GM23248 (cell line): ENCODE data around the gene ATAD5. TPM values are rescaled to one million over a fixed set of nuclear protein-coding genes. Genes with fewer than 3 reads are reported as not detected.

ENCODE experiments used
- DNase-seq: peaks from one replicate; pipeline ENCODE4 v3.0.0-alpha.2; 2015
- H2AFZ ChIP-seq: fragments of 200-600 bp; sonication (generic); 2 replicates; pipeline ENCODE4 v1.6.1; 2016; ENCODE audit warnings: antibody characterized with exemption
- H3F3A ChIP-seq: fragments of 200-600 bp; sonication (generic); 2 replicates; pipeline ENCODE4 v1.6.1; 2016; ENCODE audit warnings: mild to moderate bottlenecking, antibody characterized with exemption, mixed run types; ENCODE audit not compliant: insufficient read depth
- H3K27ac ChIP-seq: fragments of 200-600 bp; sonication (generic); 2 replicates; pipeline ENCODE4 v1.5.1; 2016; ENCODE audit warnings: mild to moderate bottlenecking
- H3K27me3 ChIP-seq: fragments of 200-600 bp; sonication (generic); replicated peaks from 2 replicates; pipeline ENCODE4 v1.6.1; 2016; ENCODE audit warnings: mild to moderate bottlenecking; ENCODE audit not compliant: insufficient read depth
- H3K36me3 ChIP-seq: fragments of 200-600 bp; sonication (generic); 2 replicates; pipeline ENCODE4 v1.6.1; 2016; ENCODE audit warnings: low read depth, mild to moderate bottlenecking
- H3K4me1 ChIP-seq: fragments of 200-600 bp; sonication (generic); 2 replicates; pipeline ENCODE4 v1.6.1; 2016; ENCODE audit warnings: mild to moderate bottlenecking; ENCODE audit not compliant: insufficient read depth
- H3K4me2 ChIP-seq: fragments of 200-600 bp; sonication (generic); one replicate; pipeline ENCODE4 v1.6.1; 2016; ENCODE audit warnings: mild to moderate bottlenecking; ENCODE audit not compliant: unreplicated experiment
- H3K4me3 ChIP-seq: fragments of 200-600 bp; sonication (generic); 2 replicates; pipeline ENCODE4 v1.5.1; 2016; ENCODE audit warnings: mild to moderate bottlenecking
- H3K79me2 ChIP-seq: fragments of 200-600 bp; sonication (generic); 2 replicates; pipeline ENCODE4 v1.6.1; 2016; ENCODE audit warnings: mild to moderate bottlenecking; ENCODE audit not compliant: insufficient read depth
- H3K9ac ChIP-seq: fragments of 200-600 bp; sonication (generic); 2 replicates; pipeline ENCODE4 v1.6.1; 2016; ENCODE audit warnings: mild to moderate bottlenecking
- H3K9me2 ChIP-seq: fragments of 200-600 bp; sonication (generic); 2 replicates; pipeline ENCODE4 v1.6.1; 2016; ENCODE audit warnings: mixed run types, mild to moderate bottlenecking, moderate library complexity; ENCODE audit not compliant: insufficient read depth
- H3K9me3 ChIP-seq: fragments of 200-600 bp; sonication (generic); one replicate; pipeline ENCODE4 v1.6.1; 2017; ENCODE audit warnings: low read depth
- H4K20me1 ChIP-seq: fragments of 200-600 bp; sonication (generic); 2 replicates; pipeline ENCODE4 v1.6.0; 2016; ENCODE audit not compliant: insufficient read depth
- EZH2 ChIP-seq: fragments of 200-600 bp; sonication (generic); IDR thresholded peaks from 2 replicates; pipeline ENCODE4 v1.6.1; 2018; ENCODE audit warnings: antibody characterized with exemption, mild to moderate bottlenecking; ENCODE audit not compliant: insufficient read depth, poor library complexity, severe bottlenecking
- EZH2phosphoT487 ChIP-seq: fragments of 200-600 bp; sonication (generic); IDR thresholded peaks from 2 replicates; pipeline ENCODE4 v1.6.1; 2018; ENCODE audit warnings: antibody characterized with exemption, moderate library complexity, mild to moderate bottlenecking, low read depth; ENCODE audit not compliant: insufficient read depth
- WGBS, 2 experiments: methylation state at CpG; one replicate each; pipeline ENCODE4 v1.1.6; 2015 to 2017; ENCODE audit warnings: low lambda C conversion rate in 2 of 2, low coverage in 1 of 2; ENCODE audit errors: missing lambda C conversion rate in 2 of 2; 5-methylcytosine and 5-hydroxymethylcytosine counted together
- in situ Hi-C: fragments of 300-500 bp; cut with MboI; formaldehyde crosslinking; loops from 2 replicates; pipeline ENCODE4 v1.15.0; 2020
- polyA plus RNA-seq: library from polyadenylated mRNA; unstranded; fragments of >200 nt; fragmentation: Nextera tagmentation; extraction: Ambion mirVana; gene quantifications from 2 replicates; pipeline ENCODE4 v1.2.1, GENCODE V29; 2016
- total RNA-seq: library from RNA; depleted of rRNA; stranded (reverse); fragments of >200 nt; shearing (Covaris generic); gene quantifications from 2 replicates; pipeline ENCODE4 v1.2.3, GENCODE V29; 2014

ATAD5 gene
- total and polyA plus RNA-seq, 2 experiments from 2014 or later: 1.1 to 1.8 TPM

DNA sequence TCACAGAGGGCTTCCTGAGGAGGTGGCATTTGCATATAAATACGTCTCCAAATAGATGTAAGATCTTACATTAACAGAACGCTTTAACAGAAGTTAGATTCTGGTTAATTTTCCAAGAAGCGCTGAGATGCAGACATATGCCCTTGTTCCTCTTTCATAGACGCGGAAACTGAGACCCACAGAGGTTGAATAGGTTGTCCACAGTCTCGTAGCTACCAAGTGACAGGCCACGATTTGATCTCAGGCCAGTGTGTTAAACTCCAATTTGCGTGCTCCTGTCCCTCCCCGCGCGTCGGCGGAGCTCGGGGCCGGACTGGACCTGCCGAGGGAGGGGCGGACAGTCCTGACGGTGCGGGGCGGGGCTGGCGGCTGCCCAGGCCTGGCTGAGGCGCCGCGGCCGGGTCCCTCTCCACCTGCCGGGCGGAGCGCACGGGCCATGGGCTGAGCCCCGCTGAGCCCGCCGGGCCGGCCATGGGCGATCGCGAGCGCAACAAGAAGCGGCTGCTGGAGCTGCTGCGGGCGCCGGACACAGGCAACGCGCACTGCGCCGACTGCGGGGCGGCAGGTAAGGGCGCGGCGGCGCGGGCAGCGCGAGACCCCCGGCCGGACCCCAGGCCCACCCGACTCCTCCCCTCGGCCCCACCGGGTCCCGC lies 89.9 kb downstream of the ATAD5 start, which contains the start of gene ADAP2:
TSS of gene ADAP2 (plus strand) at position 402 of the 653 bp plus-strand sequence. CDS start at position 472, 70 bp downstream.
- in situ Hi-C loops: no loop called here
- no peak for TF ChIP-seq EZH2
- TF ChIP-seq EZH2phosphoT487: no peak
- DNase-seq: peak; percentile 41
- no peak within 1 kb of the TSS for H3K9ac ChIP-seq
- peak within 1 kb of the TSS; percentile 59 for H3K4me2 ChIP-seq
- H3K4me1 ChIP-seq: peaks cover 3% of the 10 kb centered on the region; the same call in 1 of the 2 replicates
- H3K27ac ChIP-seq: no peak within 1 kb of the TSS
- peak within 1 kb of the TSS; percentile 62 for H3K4me3 ChIP-seq
- H3K9me2 ChIP-seq: no peaks in the 10 kb centered on the region
- H2AFZ ChIP-seq: peak within 1 kb of the TSS; percentile 59
- no peaks in the 10 kb centered on the region for H3K9me3 ChIP-seq
- 10 to 12% methylated on average over 31 to 33 of the region's 60 CpGs for WGBS, 2 experiments
- no peaks in the 10 kb centered on the region for H3K79me2 ChIP-seq
- no peaks in the 10 kb centered on the region for H3K36me3 ChIP-seq
- H3F3A ChIP-seq: no peaks in the 10 kb centered on the region
- H4K20me1 ChIP-seq: no peaks in the 10 kb centered on the region
- H3K27me3 ChIP-seq: peaks cover 22% of the 10 kb centered on the region

- peak; percentile 91 for TF ChIP-seq EZH2
- 0 out of 2 replicates have a peak, but pooled peaks have one; percentile 67 for TF ChIP-seq EZH2phosphoT487
- peak; percentile 44 for DNase-seq
- peaks cover 22% of the 10 kb centered on the region for H3K27me3 ChIP-seq
- no peaks in the 10 kb centered on the region for H3K9me3 ChIP-seq
- H4K20me1 ChIP-seq: no peaks in the 10 kb centered on the region
- peak overlapping the region; percentile 59 for H3K4me2 ChIP-seq
- H3K9me2 ChIP-seq: no peaks in the 10 kb centered on the region
- no peak overlapping the region for H3K27ac ChIP-seq
- no peak overlapping the region for H3K9ac ChIP-seq
- H3K79me2 ChIP-seq: no peaks in the 10 kb centered on the region
- 5 to 6% methylated on average over 35 to 65 of the region's 66 CpGs for WGBS, 2 experiments
- in situ Hi-C loops: no loop called here
- peaks cover 3% of the 10 kb centered on the region; the same call in 1 of the 2 replicates for H3K4me1 ChIP-seq
- peak overlapping the region; percentile 43 for H2AFZ ChIP-seq
- no peaks in the 10 kb centered on the region for H3F3A ChIP-seq
- H3K4me3 ChIP-seq: peak overlapping the region; percentile 62
- no peaks in the 10 kb centered on the region for H3K36me3 ChIP-seq
These were observed 90.7 kb downstream of the ATAD5 start for GRCh38 chr17:30922235-30923030.

DNA sequence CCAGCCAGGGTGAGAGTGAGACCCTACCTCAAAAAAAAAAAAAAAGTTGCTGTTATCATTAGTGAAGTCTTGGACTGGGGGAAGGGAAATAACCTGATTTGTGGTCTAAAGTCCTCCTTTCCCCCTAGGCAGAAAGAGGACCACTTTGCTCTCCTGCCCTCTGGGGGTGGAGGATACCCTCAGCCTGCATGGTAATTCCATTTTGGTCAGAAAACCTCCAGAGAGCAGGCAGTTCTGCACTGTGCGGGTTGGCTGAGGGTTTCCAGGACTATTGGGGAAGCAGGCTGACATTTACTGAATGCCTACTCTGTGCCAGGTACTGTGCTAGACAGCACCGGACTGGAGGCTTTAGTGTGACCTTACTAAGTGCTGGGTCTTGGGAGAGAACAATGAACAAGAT lies 92.6 kb downstream of the ATAD5 start:
- in situ Hi-C loops: no loop called here
- peaks cover 22% of the 10 kb centered on the region for H3K27me3 ChIP-seq
- WGBS, 2 experiments: 44 to 65% methylated on average over 2 of the region's 2 CpGs

GRCh38 chr17:30926516-30926915 lies 94.8 kb downstream of the ATAD5 start:
- H3K9me3 ChIP-seq: no peaks in the 10 kb centered on the region
- H3K4me1 ChIP-seq: no peaks in the 10 kb centered on the region
- H3F3A ChIP-seq: no peaks in the 10 kb centered on the region
- DNase-seq: peak; percentile 19
- H3K4me3 ChIP-seq: no peak overlapping the region
- 76 to 79% methylated on average over 6 of the region's 6 CpGs for WGBS, 2 experiments
- in situ Hi-C loops: no loop called here
- TF ChIP-seq EZH2phosphoT487: no peak
- TF ChIP-seq EZH2: no peak
- H2AFZ ChIP-seq: no peak overlapping the region
- H3K4me2 ChIP-seq: no peak overlapping the region
- H3K27me3 ChIP-seq: peaks cover 19% of the 10 kb centered on the region
- H3K9me2 ChIP-seq: no peaks in the 10 kb centered on the region
- H3K36me3 ChIP-seq: no peaks in the 10 kb centered on the region
- no peaks in the 10 kb centered on the region for H4K20me1 ChIP-seq
- no peak overlapping the region for H3K9ac ChIP-seq
- H3K79me2 ChIP-seq: no peaks in the 10 kb centered on the region
- H3K27ac ChIP-seq: no peak overlapping the region

More for the DNA sequence above, 92.6 kb downstream of the ATAD5 start:
- H3K27ac ChIP-seq: no peak overlapping the region
- H3K9ac ChIP-seq: no peak overlapping the region
- no peaks in the 10 kb centered on the region for H3K9me2 ChIP-seq
- peaks cover 3% of the 10 kb centered on the region; the same call in 1 of the 2 replicates for H3K4me1 ChIP-seq
- no peak for TF ChIP-seq EZH2phosphoT487
- TF ChIP-seq EZH2: no peak
- no peak overlapping the region for H2AFZ ChIP-seq
- no peaks in the 10 kb centered on the region for H4K20me1 ChIP-seq
- no peak for DNase-seq
- no peaks in the 10 kb centered on the region for H3F3A ChIP-seq
- no peak overlapping the region for H3K4me3 ChIP-seq
- H3K4me2 ChIP-seq: no peak overlapping the region
- H3K79me2 ChIP-seq: no peaks in the 10 kb centered on the region
- no peaks in the 10 kb centered on the region for H3K36me3 ChIP-seq
- H3K9me3 ChIP-seq: no peaks in the 10 kb centered on the region
